Measurements from ENCODE around the gene TSSC4. TPM values are rescaled to one million over a fixed set of nuclear protein-coding genes. Genes with fewer than 3 reads are reported as not detected.

The TSSC4 gene
- total RNA-seq, 4 donors from 2014 or later: 37.5 to 62.3 (median 45.1) TPM

- H3K27me3 ChIP-seq: no peaks in the 10 kb centered on the region
- H3K36me3 ChIP-seq: no peaks in the 10 kb centered on the region
- no peak overlapping the region for H3K27ac ChIP-seq
- no peak overlapping the region for H3K4me3 ChIP-seq (replicated peaks in 1 of 3)
- TF ChIP-seq, protein P1, sequence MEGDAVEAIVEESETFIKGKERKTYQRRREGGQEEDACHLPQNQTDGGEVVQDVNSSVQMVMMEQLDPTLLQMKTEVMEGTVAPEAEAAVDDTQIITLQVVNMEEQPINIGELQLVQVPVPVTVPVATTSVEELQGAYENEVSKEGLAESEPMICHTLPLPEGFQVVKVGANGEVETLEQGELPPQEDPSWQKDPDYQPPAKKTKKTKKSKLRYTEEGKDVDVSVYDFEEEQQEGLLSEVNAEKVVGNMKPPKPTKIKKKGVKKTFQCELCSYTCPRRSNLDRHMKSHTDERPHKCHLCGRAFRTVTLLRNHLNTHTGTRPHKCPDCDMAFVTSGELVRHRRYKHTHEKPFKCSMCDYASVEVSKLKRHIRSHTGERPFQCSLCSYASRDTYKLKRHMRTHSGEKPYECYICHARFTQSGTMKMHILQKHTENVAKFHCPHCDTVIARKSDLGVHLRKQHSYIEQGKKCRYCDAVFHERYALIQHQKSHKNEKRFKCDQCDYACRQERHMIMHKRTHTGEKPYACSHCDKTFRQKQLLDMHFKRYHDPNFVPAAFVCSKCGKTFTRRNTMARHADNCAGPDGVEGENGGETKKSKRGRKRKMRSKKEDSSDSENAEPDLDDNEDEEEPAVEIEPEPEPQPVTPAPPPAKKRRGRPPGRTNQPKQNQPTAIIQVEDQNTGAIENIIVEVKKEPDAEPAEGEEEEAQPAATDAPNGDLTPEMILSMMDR (IDR thresholded peaks at IDR 0.05): no peak
- TF ChIP-seq POLR2A (IDR thresholded peaks at IDR 0.05): no peak
- intact Hi-C loops (cut with DNase I): no loop called here
- no peak for DNase-seq
- 77 to 94% methylated on average over 4 of the region's 4 CpGs for WGBS, 2 donors
- H3K9me3 ChIP-seq: no peaks in the 10 kb centered on the region
- H3K4me1 ChIP-seq: peaks cover 1 to 14% of the 10 kb centered on the region in 2 donors
These were observed 40.6 kb downstream of the TSSC4 start for GRCh38 chr11:2441171-2441570.

DNA sequence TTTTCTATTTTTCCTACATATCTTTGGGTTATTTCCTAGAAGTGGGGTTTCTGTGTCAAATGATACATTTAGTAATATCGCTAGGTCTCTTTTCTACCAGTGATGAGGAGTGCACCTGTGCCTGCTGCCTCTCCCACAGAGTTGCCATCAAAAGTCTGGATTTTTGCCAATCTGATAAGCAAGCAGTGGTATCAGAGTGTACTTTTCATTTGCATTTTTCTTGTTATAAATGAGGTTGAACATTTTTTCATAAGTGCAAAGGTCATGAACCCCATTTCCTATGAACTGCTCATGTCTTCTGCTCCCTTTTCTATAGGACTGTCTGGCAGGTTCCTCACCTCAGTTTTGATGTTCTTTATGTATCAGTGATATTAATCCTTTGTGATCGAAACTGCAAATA lies 42.0 kb downstream of the TSSC4 start:
- no peak for DNase-seq
- TF ChIP-seq, protein P1 (IDR thresholded peaks at IDR 0.05): no peak
- TF ChIP-seq POLR2A (IDR thresholded peaks at IDR 0.05): no peak
- Histone ChIP-seq H3K9me3 (no peaks in the 10 kb centered on the region), H3K27me3 (no peaks in the 10 kb centered on the region), H3K4me3 (replicated peaks in 1 of 3) (no peak overlapping the region), H3K4me1 (peaks cover 16 to 28% of the 10 kb centered on the region in 2 donors), H3K36me3 (no peaks in the 10 kb centered on the region), H3K27ac (no peak overlapping the region)
- intact Hi-C loops (cut with DNase I): no loop called here
- 92% methylated on average over 2 of the region's 2 CpGs for WGBS, 2 donors

GRCh38 chr11:2443406-2443805 lies 42.9 kb downstream of the TSSC4 start:
- 31 to 44% methylated on average over 7 to 11 of the region's 11 CpGs for WGBS, 2 donors
- TF ChIP-seq, protein P1 (IDR thresholded peaks at IDR 0.05): no peak
- no peak for TF ChIP-seq POLR2A (IDR thresholded peaks at IDR 0.05)
- Histone ChIP-seq H3K4me1 (peaks cover 24 to 33% of the 10 kb centered on the region in 2 donors), H3K27ac (peak overlapping the region in 1 of 3 donors; percentile 40), H3K36me3 (no peaks in the 10 kb centered on the region), H3K9me3 (no peaks in the 10 kb centered on the region), H3K4me3 (replicated peaks in 1 of 3) (no peak overlapping the region), H3K27me3 (no peaks in the 10 kb centered on the region)
- peak; percentile 36 to 62 for DNase-seq
- intact Hi-C loops (cut with DNase I): no loop called here

- peak within 1 kb of the TSS; percentile 8 to 65 (median 61) for H3K27ac ChIP-seq
- H3K4me1 ChIP-seq: peaks cover 24 to 33% of the 10 kb centered on the region in 2 donors
- no peaks in the 10 kb centered on the region for H3K27me3 ChIP-seq
- peak within 1 kb of the TSS; percentile 47 to 69 (median 52) for H3K4me3 ChIP-seq (replicated peaks in 1 of 3)
- WGBS, 2 donors: 7% methylated on average over 18 of the region's 64 CpGs; no CpG with 5 or more reads in 1 of the 2 donors
- H3K9me3 ChIP-seq: no peaks in the 10 kb centered on the region
- DNase-seq: peak; percentile 59 to 73
- TF ChIP-seq, protein P1 (IDR thresholded peaks at IDR 0.05): no peak
- no peak for TF ChIP-seq POLR2A (IDR thresholded peaks at IDR 0.05)
- intact Hi-C loops (cut with DNase I): no loop called here
- H3K36me3 ChIP-seq: no peaks in the 10 kb centered on the region
These were observed 43.6 kb downstream of the TSSC4 start, which contains the start of gene TRPM5 for GRCh38 chr11:2443881-2444820. TRPM5 (minus strand) TSS chr11:2444514; CDS start chr11:2423036, 21,478 bp downstream.
